ENCODE data around the gene CCT4. TPM values are rescaled to one million over a fixed set of nuclear protein-coding genes. Genes with fewer than 3 reads are reported as not detected.
"Not testable (repeated sequence)": the region's sequence is repeated elsewhere in the genome, so short reads cannot be mapped to it uniquely, and the experiment has no call there.

Gene CCT4
- polyA plus RNA-seq, 1 donor (not counting 4 experiments of a cell fraction or from before 2014, with no cell fraction given), result 227 TPM

- DNase-seq (ENCODE audit: low read depth, low spot score) (no peak), FAIRE-seq (no peak)
- Histone ChIP-seq H4K20me1 (ENCODE audit: control insufficient read depth, extremely low read depth, insufficient read depth, low read length) (peaks cover 4% of the 10 kb centered on the region), H3K4me1 (ENCODE audit: control insufficient read depth, extremely low read depth, insufficient read depth, low read length) (peaks cover 18% of the 10 kb centered on the region), H3K27ac (ENCODE audit: control insufficient read depth, insufficient read depth, low read length) (no peak overlapping the region), H3K36me3 (ENCODE audit: control insufficient read depth in 2 of 2, extremely low read depth in 1 of 2, insufficient read depth in 2 of 2, low read length in 2 of 2) (peaks cover 18 to 46% of the 10 kb centered on the region in 2 experiments), H3K9me1 (ENCODE audit: control insufficient read depth, extremely low read depth, insufficient read depth, low read length) (no peaks in the 10 kb centered on the region), H3K9me3 (ENCODE audit: control insufficient read depth, low read depth, low read length) (no peaks in the 10 kb centered on the region), H3K27me3 (ENCODE audit: control insufficient read depth, extremely low read depth, insufficient read depth, low read length) (no peaks in the 10 kb centered on the region), H3K9ac (ENCODE audit: control insufficient read depth, extremely low read depth, insufficient read depth, low read length) (no peak overlapping the region), H2AFZ (ENCODE audit: control insufficient read depth, low read length) (no peak overlapping the region), H3K4me2 (ENCODE audit: control insufficient read depth, extremely low read depth, insufficient read depth, low read depth, low read length) (no peak overlapping the region), H3K79me2 (ENCODE audit: control insufficient read depth, insufficient read depth, low read length) (peaks cover 27% of the 10 kb centered on the region), H3K4me3 (ENCODE audit: control insufficient read depth in 2 of 3, extremely low read depth in 1 of 3, insufficient read depth in 2 of 3, low read depth in 1 of 3, low read length in 3 of 3) (no peak overlapping the region)
- TF ChIP-seq CTCF (optimal IDR thresholded peaks at IDR 0.05 in 1 of 3, IDR thresholded peaks at IDR 0.05 in 1 of 3, conservative IDR thresholded peaks at IDR 0.05 in 1 of 3; ENCODE audit: extremely low read depth in 1 of 3, insufficient read depth in 2 of 3, low read length in 3 of 3) (no peak), EZH2 (IDR thresholded peaks at IDR 0.05; ENCODE audit: low read length) (no peak)
- dilution Hi-C loops (cut with MboI; ENCODE audit: extremely low pct_ligation_motif_present, low sequenced_read_pairs), result no loop called here
These were observed 12.1 kb downstream of the CCT4 start for GRCh38 chr2:61876400-61876799.

- H3K27ac ChIP-seq (ENCODE audit: control insufficient read depth, insufficient read depth, low read length); H4K20me1 ChIP-seq (ENCODE audit: control insufficient read depth, extremely low read depth, insufficient read depth, low read length); H3K4me1 ChIP-seq (ENCODE audit: control insufficient read depth, extremely low read depth, insufficient read depth, low read length); FAIRE-seq; H3K79me2 ChIP-seq (ENCODE audit: control insufficient read depth, insufficient read depth, low read length); dilution Hi-C loops (cut with MboI; ENCODE audit: extremely low pct_ligation_motif_present, low sequenced_read_pairs); H3K9ac ChIP-seq (ENCODE audit: control insufficient read depth, extremely low read depth, insufficient read depth, low read length); DNase-seq (ENCODE audit: low read depth, low spot score); H3K27me3 ChIP-seq (ENCODE audit: control insufficient read depth, extremely low read depth, insufficient read depth, low read length); H3K9me1 ChIP-seq (ENCODE audit: control insufficient read depth, extremely low read depth, insufficient read depth, low read length); H3K4me3 ChIP-seq (ENCODE audit: control insufficient read depth in 2 of 3, extremely low read depth in 1 of 3, insufficient read depth in 2 of 3, low read depth in 1 of 3, low read length in 3 of 3); H2AFZ ChIP-seq (ENCODE audit: control insufficient read depth, low read length); H3K9me3 ChIP-seq (ENCODE audit: control insufficient read depth, low read depth, low read length); H3K4me2 ChIP-seq (ENCODE audit: control insufficient read depth, extremely low read depth, insufficient read depth, low read depth, low read length): not testable (repeated sequence)
- peaks cover 19 to 24% of the 10 kb centered on the region in 2 experiments for H3K36me3 ChIP-seq (ENCODE audit: control insufficient read depth in 2 of 2, extremely low read depth in 1 of 2, insufficient read depth in 2 of 2, low read length in 2 of 2)
These were observed 21.9 kb downstream of the CCT4 start for GRCh38 chr2:61866482-61867089.

GRCh38 chr2:61862085-61862484 is 26.4 kb downstream of the CCT4 start:
- Histone ChIP-seq H3K4me3 (ENCODE audit: control insufficient read depth in 2 of 3, extremely low read depth in 1 of 3, insufficient read depth in 2 of 3, low read depth in 1 of 3, low read length in 3 of 3) (no peak overlapping the region), H3K27ac (ENCODE audit: control insufficient read depth, insufficient read depth, low read length) (no peak overlapping the region), H2AFZ (ENCODE audit: control insufficient read depth, low read length) (no peak overlapping the region), H3K9me1 (ENCODE audit: control insufficient read depth, extremely low read depth, insufficient read depth, low read length) (no peaks in the 10 kb centered on the region), H3K27me3 (ENCODE audit: control insufficient read depth, extremely low read depth, insufficient read depth, low read length) (no peaks in the 10 kb centered on the region), H3K4me2 (ENCODE audit: control insufficient read depth, extremely low read depth, insufficient read depth, low read depth, low read length) (no peak overlapping the region), H3K9me3 (ENCODE audit: control insufficient read depth, low read depth, low read length) (no peaks in the 10 kb centered on the region), H3K4me1 (ENCODE audit: control insufficient read depth, extremely low read depth, insufficient read depth, low read length) (no peaks in the 10 kb centered on the region), H3K79me2 (ENCODE audit: control insufficient read depth, insufficient read depth, low read length) (no peaks in the 10 kb centered on the region), H3K9ac (ENCODE audit: control insufficient read depth, extremely low read depth, insufficient read depth, low read length) (no peak overlapping the region), H3K36me3 (ENCODE audit: control insufficient read depth in 2 of 2, extremely low read depth in 1 of 2, insufficient read depth in 2 of 2, low read length in 2 of 2) (peaks cover 4 to 12% of the 10 kb centered on the region in 2 experiments), H4K20me1 (ENCODE audit: control insufficient read depth, extremely low read depth, insufficient read depth, low read length) (no peaks in the 10 kb centered on the region)
- no peak for DNase-seq (ENCODE audit: low read depth, low spot score)
- no peak for FAIRE-seq
- dilution Hi-C loops (cut with MboI; ENCODE audit: extremely low pct_ligation_motif_present, low sequenced_read_pairs), result no loop called here
- TF ChIP-seq CTCF (optimal IDR thresholded peaks at IDR 0.05 in 1 of 3, IDR thresholded peaks at IDR 0.05 in 1 of 3, conservative IDR thresholded peaks at IDR 0.05 in 1 of 3; ENCODE audit: extremely low read depth in 1 of 3, insufficient read depth in 2 of 3, low read length in 3 of 3) (no peak), EZH2 (IDR thresholded peaks at IDR 0.05; ENCODE audit: low read length) (no peak)

Measured in keratinocyte (primary cell).